ENCODE results near the gene TCHHL1.
A peak's percentile ranks its signal among the peaks of the same experiment; 100 is the strongest.

Gene TCHHL1

GRCh38 chr1:152067150-152067549, 21.7 kb downstream of the TCHHL1 start:
- DNase-seq (ENCODE audit: low spot score): no peak
- TF ChIP-seq CTCF (IDR thresholded peaks at IDR 0.05; ENCODE audit: extremely low read depth, missing control alignments): no peak

- TF ChIP-seq CTCF (IDR thresholded peaks at IDR 0.05; ENCODE audit: extremely low read depth, missing control alignments): no peak
- DNase-seq (ENCODE audit: low spot score): no peak
Observed at GRCh38 chr1:152061952-152062351, 26.9 kb downstream of the TCHHL1 start.

GRCh38 chr1:152053375-152053774, 35.5 kb downstream of the TCHHL1 start:
- no peak for TF ChIP-seq CTCF (IDR thresholded peaks at IDR 0.05; ENCODE audit: extremely low read depth, missing control alignments)
- DNase-seq (ENCODE audit: low spot score): no peak

- peak; percentile 72 for DNase-seq (ENCODE audit: low spot score)
Observed at GRCh38 chr1:152052606-152053005, 36.3 kb downstream of the TCHHL1 start.

GRCh38 chr1:152050886-152051675, 37.8 kb downstream of the TCHHL1 start:
- DNase-seq (ENCODE audit: low spot score): no peak
- no peak for TF ChIP-seq CTCF (IDR thresholded peaks at IDR 0.05; ENCODE audit: extremely low read depth, missing control alignments)

More at GRCh38 chr1:152052606-152053005, 36.3 kb downstream of the TCHHL1 start:
- TF ChIP-seq CTCF (IDR thresholded peaks at IDR 0.05; ENCODE audit: extremely low read depth, missing control alignments): peak; percentile 86

- DNase-seq (ENCODE audit: low spot score): no peak
Observed at GRCh38 chr1:152049291-152050083, 39.4 kb downstream of the TCHHL1 start.

More at GRCh38 chr1:152049291-152050083, 39.4 kb downstream of the TCHHL1 start:
- TF ChIP-seq CTCF (IDR thresholded peaks at IDR 0.05; ENCODE audit: extremely low read depth, missing control alignments): no peak

All from GM20000 (cell line).